HT1080 (cell line): Measurements from ENCODE around the gene FILIP1. TPM values are rescaled to one million over a fixed set of nuclear protein-coding genes. Genes with fewer than 3 reads are reported as not detected.
"Not testable (repeated sequence)": the region's sequence is repeated elsewhere in the genome, so short reads cannot be mapped to it uniquely, and the experiment has no call there.

Experiments used
- DNase-seq: peaks from one replicate; pipeline ENCODE4 v3.0.0-alpha.2; 2015; ENCODE audit warnings: low read depth
- total RNA-seq: library from RNA; depleted of rRNA; stranded (reverse); fragments of >200 nt; shearing (Covaris generic); gene quantifications from 2 replicates; pipeline ENCODE4 v1.2.3, GENCODE V29; 2014

The FILIP1 gene
- total RNA-seq, 1 experiment from 2014 or later: 0.85 TPM

- no peak for DNase-seq
Measured at GRCh38 chr6:75460681-75461080, 32.9 kb downstream of the FILIP1 start.

GRCh38 chr6:75458895-75459294, 34.7 kb downstream of the FILIP1 start:
- no peak for DNase-seq

GRCh38 chr6:75450903-75451302, 42.7 kb downstream of the FILIP1 start:
- no peak for DNase-seq

- DNase-seq: peak; percentile 3
Measured at GRCh38 chr6:75449630-75450206, 43.9 kb downstream of the FILIP1 start.

GRCh38 chr6:75446241-75446880, 47.2 kb downstream of the FILIP1 start:
- no peak for DNase-seq

- no peak for DNase-seq
Measured at GRCh38 chr6:75445738-75446137, 47.9 kb downstream of the FILIP1 start.

GRCh38 chr6:75444899-75445298, 48.7 kb downstream of the FILIP1 start:
- DNase-seq: no peak

GRCh38 chr6:75441883-75442282, 51.7 kb downstream of the FILIP1 start:
- not testable (repeated sequence) for DNase-seq

GRCh38 chr6:75441479-75441878, 52.1 kb downstream of the FILIP1 start:
- DNase-seq: not testable (repeated sequence)

GRCh38 chr6:75438442-75439116, 55.0 kb downstream of the FILIP1 start:
- DNase-seq: no peak

GRCh38 chr6:75438013-75438431, 55.6 kb downstream of the FILIP1 start:
- DNase-seq: no peak

- peak; percentile 48 for DNase-seq
Measured at GRCh38 chr6:75437421-75437891, 56.1 kb downstream of the FILIP1 start.

- DNase-seq: no peak
Measured at GRCh38 chr6:75436869-75437268, 56.7 kb downstream of the FILIP1 start.

GRCh38 chr6:75432809-75433208, 60.8 kb downstream of the FILIP1 start:
- not testable (repeated sequence) for DNase-seq

- peak; percentile 37 for DNase-seq
Measured at GRCh38 chr6:75431379-75431778, 62.2 kb downstream of the FILIP1 start.

- no peak for DNase-seq
Measured at GRCh38 chr6:75430631-75431325, 62.8 kb downstream of the FILIP1 start.

- no peak for DNase-seq
Measured at GRCh38 chr6:75429061-75429703, 64.4 kb downstream of the FILIP1 start.

GRCh38 chr6:75428204-75428603, 65.4 kb downstream of the FILIP1 start:
- DNase-seq: no peak

GRCh38 chr6:75427329-75427728, 66.3 kb downstream of the FILIP1 start:
- no peak for DNase-seq

- peak; percentile 49 for DNase-seq
Measured at GRCh38 chr6:75424618-75425548, 68.7 kb downstream of the FILIP1 start.
